GM12872 (cell line): ENCODE measurements around the gene ZNF689.

Source experiments
- CTCF ChIP-seq: IDR thresholded peaks from 3 replicates; pipeline ENCODE4 v1.5.1; 2011; ENCODE audit warnings: low read depth, mild to moderate bottlenecking, low read length, moderate library complexity; ENCODE audit not compliant: insufficient read depth

Gene ZNF689

GRCh38 chr16:30569281-30569680 lies 40.9 kb downstream of the ZNF689 start:
- TF ChIP-seq CTCF, result no peak

- no peak for TF ChIP-seq CTCF
These were observed 42.1 kb downstream of the ZNF689 start for GRCh38 chr16:30567991-30568638.

GRCh38 chr16:30567160-30567990 lies 42.8 kb downstream of the ZNF689 start:
- no peak for TF ChIP-seq CTCF

GRCh38 chr16:30566531-30566930 lies 43.7 kb downstream of the ZNF689 start:
- no peak for TF ChIP-seq CTCF

- TF ChIP-seq CTCF, result no peak
These were observed 44.2 kb downstream of the ZNF689 start for GRCh38 chr16:30565984-30566383.

- no peak for TF ChIP-seq CTCF
These were observed 44.7 kb downstream of the ZNF689 start for GRCh38 chr16:30565526-30565925.

- no peak for TF ChIP-seq CTCF
These were observed 48.2 kb downstream of the ZNF689 start for GRCh38 chr16:30562021-30562420.
